Epithelial cell of umbilical artery (primary cell): ENCODE measurements around the gene SCYGR8. TPM values are rescaled to one million over a fixed set of nuclear protein-coding genes. Genes with fewer than 3 reads are reported as not detected.

Source experiments
- total RNA-seq: library from RNA; depleted of rRNA; stranded (reverse); fragments of >200 nt; gene quantifications from 2 replicates; pipeline ENCODE4 v1.2.3, GENCODE V29; 2014

Gene SCYGR8, protein sequence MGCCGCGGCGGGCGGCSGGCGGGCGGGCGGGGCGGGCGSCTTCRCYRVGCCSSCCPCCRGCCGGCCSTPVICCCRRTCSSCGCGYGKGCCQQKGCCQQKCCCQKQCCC
- not detected in 2 replicates for total RNA-seq

DNA sequence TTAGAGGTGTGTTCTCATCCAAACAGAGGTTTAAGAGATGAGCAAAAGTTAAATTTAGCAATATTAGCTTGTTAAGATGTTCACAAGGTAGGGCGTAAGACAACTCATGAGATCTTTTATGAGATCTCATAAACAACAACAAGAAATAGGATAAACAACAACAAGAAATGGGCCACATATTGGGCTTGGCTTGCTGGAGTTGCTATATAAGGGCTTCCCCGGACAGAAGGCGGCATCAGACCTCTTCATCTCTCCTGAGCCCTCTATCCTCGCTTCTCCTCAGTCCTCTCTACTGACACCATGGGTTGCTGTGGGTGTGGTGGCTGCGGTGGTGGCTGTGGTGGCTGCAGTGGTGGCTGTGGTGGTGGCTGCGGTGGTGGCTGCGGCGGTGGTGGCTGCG is at the start of gene SCYGR8:
TSS of gene SCYGR8 (plus strand) at position 301 of the 400 bp plus-strand sequence. CDS start at position 301, 0 bp downstream.

DNA sequence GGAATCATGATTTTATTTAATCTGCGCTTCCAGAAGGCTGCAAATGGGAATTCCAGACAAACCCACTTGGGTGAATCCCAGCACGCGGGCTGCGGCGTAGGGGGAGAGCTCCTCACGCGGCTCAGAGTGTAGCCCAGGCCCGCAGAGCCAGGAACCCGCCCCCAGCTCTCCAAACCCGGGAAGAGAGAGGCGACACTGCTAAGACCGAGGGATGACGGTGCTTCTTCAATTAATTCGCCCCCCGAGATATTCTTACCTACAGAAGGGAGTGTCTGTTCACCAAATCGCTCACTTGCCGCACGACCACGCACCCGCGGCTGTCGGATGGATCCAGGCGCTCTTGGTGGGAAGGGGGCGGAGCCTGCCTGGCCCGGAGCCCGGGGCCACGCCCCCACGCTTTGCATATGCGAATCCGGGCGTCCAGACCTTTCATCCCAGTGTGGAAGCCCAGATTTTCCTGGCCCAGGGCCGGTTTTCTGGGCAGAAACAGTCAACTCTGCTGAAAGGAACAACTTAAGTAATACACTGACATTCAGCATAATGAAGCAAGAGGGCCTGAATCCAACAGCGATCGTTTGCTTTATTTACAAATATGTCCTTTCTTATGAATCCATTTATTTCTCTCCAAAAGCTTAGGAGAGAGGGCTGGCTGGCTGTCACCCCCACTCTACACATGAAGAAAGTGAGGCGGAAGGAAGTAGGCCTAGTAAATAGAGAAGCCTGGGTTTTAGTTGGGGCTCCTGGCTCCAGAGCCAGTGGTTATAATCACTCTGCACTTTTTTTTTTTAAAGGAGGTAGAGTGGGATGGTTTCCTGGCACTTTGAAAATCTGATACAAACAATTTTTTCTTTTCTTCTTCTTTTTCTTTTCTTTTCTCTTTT is 27.8 kb upstream of the SCYGR8 start, which contains the start of gene SLC19A3:
TSS of gene SLC19A3 (minus strand) at position 342 of the 881 bp plus-strand sequence. CDS start 15,710 bp downstream, outside the sequence.

DNA sequence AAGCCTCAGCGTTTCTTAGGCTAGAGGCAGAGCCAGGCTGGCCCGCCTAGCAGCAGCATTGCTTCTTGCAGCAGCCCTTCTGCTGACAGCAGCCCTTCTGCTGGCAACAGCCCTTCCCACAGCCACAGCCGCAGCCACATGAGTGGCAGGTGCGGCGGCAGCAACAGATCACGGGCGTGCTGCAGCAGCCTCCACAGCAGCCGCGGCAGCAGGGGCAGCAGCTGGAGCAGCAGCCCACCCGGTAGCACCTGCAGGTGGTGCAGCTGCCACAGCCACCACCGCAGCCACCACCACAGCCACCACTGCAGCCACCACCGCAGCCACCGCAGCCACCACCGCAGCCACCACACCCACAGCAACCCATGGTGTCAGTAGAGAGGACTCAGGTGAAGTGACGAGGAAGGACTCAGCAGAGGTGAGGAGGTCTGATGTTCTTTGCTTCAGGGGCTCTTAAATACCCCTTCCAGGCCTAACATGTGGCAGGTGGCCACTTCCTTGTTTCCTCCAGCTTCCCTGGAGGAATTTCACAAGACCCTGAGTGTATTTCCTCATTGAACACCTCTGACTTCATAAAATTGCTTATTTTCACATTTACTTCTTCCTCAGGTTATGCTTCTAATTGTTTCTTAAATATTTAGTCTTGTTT is 21.2 kb upstream of the SCYGR8 start, which contains the start of gene SCYGR6:
TSS of gene SCYGR6 (minus strand) at position 364 of the 646 bp plus-strand sequence. CDS start at position 364, 0 bp downstream.

DNA sequence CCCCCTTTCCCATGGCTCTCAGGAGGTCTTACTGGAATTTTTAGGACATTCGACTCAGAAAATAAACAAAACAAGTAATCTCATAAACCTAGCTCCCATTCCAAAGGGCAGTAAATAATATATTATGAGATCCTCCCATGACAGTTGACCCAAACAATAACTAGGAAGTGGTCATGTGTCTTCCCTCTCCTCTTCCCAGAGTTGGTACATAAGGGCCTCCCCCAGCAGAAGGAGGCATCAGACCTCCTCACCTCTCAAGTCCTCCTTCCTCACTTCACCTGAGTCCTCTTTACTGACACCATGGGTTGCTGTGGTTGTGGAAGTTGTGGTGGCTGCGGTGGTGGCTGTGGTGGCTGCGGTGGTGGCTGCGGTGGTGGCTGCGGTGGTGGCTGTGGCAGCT is 17.7 kb upstream of the SCYGR8 start, which contains the start of gene SCYGR7:
TSS of gene SCYGR7 (plus strand) at position 301 of the 400 bp plus-strand sequence. CDS start at position 301, 0 bp downstream.

Other genes starting within 250 kb of the SCYGR8 start
- gene SCYGR2, start 147.0 kb upstream of the SCYGR8 start, total RNA-seq = not detected in 2 replicates
- not detected in 2 replicates for gene SCYGR3, start 131.1 kb upstream of the SCYGR8 start, total RNA-seq
- not detected in 2 replicates for gene SCYGR4, start 128.4 kb upstream of the SCYGR8 start, total RNA-seq
- gene SCYGR5, start 79.1 kb upstream of the SCYGR8 start, total RNA-seq = not detected in 2 replicates
- under 0.01 and 0.15 TPM in 2 replicates for gene SLC19A3, start 27.9 kb upstream of the SCYGR8 start, total RNA-seq
- not detected in 2 replicates for gene SCYGR6, start 21.1 kb upstream of the SCYGR8 start, total RNA-seq
- gene SCYGR7, start 17.6 kb upstream of the SCYGR8 start, total RNA-seq = not detected in 2 replicates
- 0.65 TPM in 1 of 2 replicates, not detected in the other for gene CCL20, start 67.9 kb downstream of the SCYGR8 start, total RNA-seq
- 13.1 and 17.5 TPM in 2 replicates for gene DAW1, start 125.7 kb downstream of the SCYGR8 start, total RNA-seq